ENCODE data around the gene CIPC.

Gene CIPC

DNA sequence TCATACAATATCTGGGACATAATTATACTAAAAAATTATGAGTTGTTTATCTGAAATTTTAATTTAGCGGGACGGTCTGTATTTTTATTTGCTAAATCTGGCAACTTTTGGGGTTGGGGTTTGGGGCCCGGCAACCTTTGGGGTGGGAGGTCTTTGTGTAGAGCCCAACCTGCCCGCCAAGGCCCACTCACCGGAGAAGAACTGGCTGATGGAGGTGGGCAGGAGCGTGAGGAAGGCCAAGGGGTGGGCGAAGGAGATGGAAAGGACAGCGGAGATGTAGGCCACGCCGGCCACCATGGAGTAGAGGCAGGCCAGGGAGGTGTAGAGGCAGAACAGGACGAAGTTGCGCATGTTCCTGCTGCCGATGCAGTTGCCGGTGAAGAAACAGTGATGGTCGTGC, 41.0 kb downstream of the CIPC start:
- H3K27ac ChIP-seq (ENCODE audit: low read depth, low read length): no peak overlapping the region
- peaks cover 31 to 70% (median 63%) of the 10 kb centered on the region in 5 donors for H3K27me3 ChIP-seq (ENCODE audit: control insufficient read depth in 5 of 5, insufficient read depth in 4 of 5, low read length in 5 of 5)
- H3K9ac ChIP-seq (ENCODE audit: low read length in 5 of 5): no peak overlapping the region
- no peaks in the 10 kb centered on the region for H3K9me3 ChIP-seq (ENCODE audit: control insufficient read depth in 5 of 5, low read length in 5 of 5)
- no peaks in the 10 kb centered on the region for H3K36me3 ChIP-seq (ENCODE audit: control insufficient read depth in 5 of 5, insufficient read depth in 5 of 5, low read length in 5 of 5)
- peaks cover 0 to 21% (median 11%) of the 10 kb centered on the region in 5 donors for H3K4me1 ChIP-seq (ENCODE audit: control insufficient read depth in 5 of 5, insufficient read depth in 5 of 5, low read length in 5 of 5)
- no peak overlapping the region for H3K4me3 ChIP-seq (ENCODE audit: low read depth in 1 of 5, low read length in 5 of 5)

DNA sequence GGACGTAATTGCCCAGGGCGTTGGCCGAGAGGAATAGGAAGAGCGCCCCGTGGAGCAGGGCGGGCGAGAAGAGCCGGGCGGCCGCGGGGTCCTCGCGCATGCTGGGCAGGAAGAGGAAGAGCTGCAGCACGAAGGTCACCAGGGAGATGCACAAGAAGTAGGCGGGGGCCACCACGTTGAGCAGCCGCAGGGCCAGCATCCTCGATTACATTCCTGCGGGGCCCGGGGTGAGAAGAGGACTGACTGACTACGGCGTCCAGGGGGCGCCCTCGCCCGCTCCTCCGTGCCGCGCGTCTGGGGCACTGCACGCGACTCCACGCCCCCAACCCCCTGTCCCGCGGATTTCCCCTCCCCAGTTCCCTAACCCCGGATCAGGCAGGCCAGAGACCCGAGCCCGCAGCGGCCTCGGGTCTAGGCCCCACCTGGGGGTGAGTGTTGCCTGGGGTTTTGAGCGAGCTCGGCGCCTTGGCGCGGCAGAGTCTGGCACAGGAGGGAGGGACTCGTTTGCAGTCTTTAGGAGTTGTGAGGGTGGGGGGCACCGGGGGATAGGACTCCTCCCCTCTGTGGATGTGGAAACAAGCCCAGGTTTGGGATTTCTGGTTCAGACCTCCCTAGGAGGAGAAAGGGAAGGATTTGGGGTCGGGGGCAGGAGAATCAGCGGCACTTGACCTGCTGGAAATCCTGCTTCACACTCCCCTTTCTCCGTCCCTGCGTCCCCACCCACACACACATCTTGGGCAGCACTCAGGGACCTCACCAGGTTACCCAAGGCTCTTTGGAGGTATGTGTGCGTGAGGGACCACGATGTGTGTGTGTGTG, 41.7 kb downstream of the CIPC start:
- Histone ChIP-seq H3K27ac (ENCODE audit: low read depth, low read length) (no peak overlapping the region), H3K4me1 (ENCODE audit: control insufficient read depth in 5 of 5, insufficient read depth in 5 of 5, low read length in 5 of 5) (peaks cover 0 to 21% (median 11%) of the 10 kb centered on the region in 5 donors), H3K9me3 (ENCODE audit: control insufficient read depth in 5 of 5, low read length in 5 of 5) (no peaks in the 10 kb centered on the region), H3K4me3 (ENCODE audit: low read depth in 1 of 5, low read length in 5 of 5) (no peak overlapping the region), H3K9ac (ENCODE audit: low read length in 5 of 5) (no peak overlapping the region), H3K36me3 (ENCODE audit: control insufficient read depth in 5 of 5, insufficient read depth in 5 of 5, low read length in 5 of 5) (no peaks in the 10 kb centered on the region), H3K27me3 (ENCODE audit: control insufficient read depth in 5 of 5, insufficient read depth in 4 of 5, low read length in 5 of 5) (peaks cover 34 to 70% (median 67%) of the 10 kb centered on the region in 5 donors)

DNA sequence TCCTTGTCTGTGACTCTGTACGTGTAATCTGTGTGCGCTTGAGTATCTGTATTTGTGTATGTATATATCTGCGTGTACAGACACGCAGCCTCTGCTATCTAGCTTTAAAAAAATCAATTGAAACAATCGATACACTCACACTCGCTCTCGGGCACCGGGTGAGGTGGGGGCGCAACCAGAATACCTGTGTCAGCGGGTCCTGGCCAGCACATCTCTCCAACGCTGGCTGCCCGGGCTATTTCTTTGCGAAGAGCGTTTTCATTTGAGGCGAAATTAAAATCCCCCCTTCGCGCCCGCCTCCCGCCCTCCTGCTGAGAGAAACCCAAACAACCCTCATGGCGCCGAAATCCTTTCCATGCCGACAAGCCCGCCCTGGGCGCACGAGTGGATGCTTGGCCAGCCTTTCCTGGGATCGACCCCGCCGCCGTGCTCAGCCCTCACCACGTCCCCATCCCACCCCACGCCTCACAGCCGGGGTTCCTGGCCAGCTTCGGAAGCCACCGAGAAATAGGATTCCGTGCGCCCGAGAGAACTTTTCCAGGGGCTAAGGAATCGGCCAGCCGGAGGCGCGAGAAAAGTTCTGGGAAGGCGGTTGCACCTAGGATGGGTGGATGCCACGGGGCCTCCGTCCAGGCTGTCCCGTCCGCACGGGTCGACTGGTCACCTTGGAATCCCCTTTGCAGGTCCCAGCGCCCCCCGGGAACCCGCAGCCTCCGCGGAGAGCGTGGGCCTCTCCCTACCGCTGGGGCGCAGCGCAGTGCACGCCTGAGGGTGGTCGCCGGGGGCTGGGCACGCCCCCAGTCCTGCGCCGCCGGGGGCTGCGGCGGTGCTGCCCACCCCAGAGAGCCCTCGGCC, 42.5 kb downstream of the CIPC start:
- Histone ChIP-seq H3K27me3 (ENCODE audit: control insufficient read depth in 5 of 5, insufficient read depth in 4 of 5, low read length in 5 of 5) (peaks cover 34 to 71% (median 66%) of the 10 kb centered on the region in 5 donors), H3K9ac (ENCODE audit: low read length in 5 of 5) (no peak overlapping the region), H3K27ac (ENCODE audit: low read depth, low read length) (no peak overlapping the region), H3K4me3 (ENCODE audit: low read depth in 1 of 5, low read length in 5 of 5) (peak overlapping the region in 2 of 5 donors; percentile 18 to 38), H3K4me1 (ENCODE audit: control insufficient read depth in 5 of 5, insufficient read depth in 5 of 5, low read length in 5 of 5) (peaks cover 0 to 21% (median 11%) of the 10 kb centered on the region in 5 donors), H3K9me3 (ENCODE audit: control insufficient read depth in 5 of 5, low read length in 5 of 5) (no peaks in the 10 kb centered on the region), H3K36me3 (ENCODE audit: control insufficient read depth in 5 of 5, insufficient read depth in 5 of 5, low read length in 5 of 5) (no peaks in the 10 kb centered on the region)

DNA sequence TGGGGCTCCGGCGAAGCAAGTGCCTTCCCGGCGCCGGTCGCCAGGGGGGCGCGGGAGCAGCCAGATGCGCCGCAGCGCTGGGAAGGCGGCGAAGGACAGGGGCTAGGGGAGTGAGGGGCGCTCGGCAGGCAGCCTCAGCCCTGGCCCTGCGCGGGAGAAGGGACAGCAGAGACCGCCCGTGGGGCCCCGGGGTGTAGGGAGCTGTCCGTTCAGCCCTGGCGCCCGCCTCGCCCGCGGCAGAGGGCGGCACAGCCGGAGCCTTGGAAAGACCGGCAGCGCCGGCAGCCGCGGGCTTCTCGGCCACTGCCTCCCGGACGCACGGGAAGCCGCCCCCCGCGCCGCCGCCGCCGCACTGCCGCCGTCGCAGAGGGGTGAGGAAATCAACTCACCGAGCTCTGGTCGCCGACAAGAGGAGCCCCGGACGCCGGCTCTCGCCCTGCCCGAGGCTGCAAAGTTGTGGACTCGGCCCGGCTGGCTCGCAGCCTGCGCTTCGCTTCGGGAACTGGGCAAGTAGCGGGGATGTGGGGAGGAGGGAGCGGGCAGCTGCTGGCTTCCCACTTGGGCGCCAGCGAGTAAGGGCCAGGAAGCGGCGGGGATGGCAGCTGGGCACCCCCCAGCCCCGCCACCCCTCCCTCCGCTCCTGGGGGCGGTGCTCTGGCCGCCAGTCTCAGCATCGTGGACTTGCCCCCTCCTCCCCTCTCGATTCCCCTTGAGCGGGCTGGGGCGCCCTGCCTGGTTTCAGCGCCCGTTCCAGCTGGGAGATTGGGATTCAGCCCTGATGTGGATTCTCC, 43.4 kb downstream of the CIPC start, which contains the start of gene ZDHHC22:
Gene ZDHHC22, minus strand, starts transcription at position 578 of the 791 bp plus-strand sequence. CDS start 2,053 bp downstream, outside the sequence.
- peaks cover 0 to 21% (median 11%) of the 10 kb centered on the region in 5 donors for H3K4me1 ChIP-seq (ENCODE audit: control insufficient read depth in 5 of 5, insufficient read depth in 5 of 5, low read length in 5 of 5)
- no peak within 1 kb of the TSS for H3K9ac ChIP-seq (ENCODE audit: low read length in 5 of 5)
- H3K27me3 ChIP-seq (ENCODE audit: control insufficient read depth in 5 of 5, insufficient read depth in 4 of 5, low read length in 5 of 5): peaks cover 40 to 77% (median 72%) of the 10 kb centered on the region in 5 donors
- H3K27ac ChIP-seq (ENCODE audit: low read depth, low read length): no peak within 1 kb of the TSS
- no peaks in the 10 kb centered on the region for H3K9me3 ChIP-seq (ENCODE audit: control insufficient read depth in 5 of 5, low read length in 5 of 5)
- peak within 1 kb of the TSS in 2 of 5 donors; percentile 18 to 38 for H3K4me3 ChIP-seq (ENCODE audit: low read depth in 1 of 5, low read length in 5 of 5)
- no peaks in the 10 kb centered on the region for H3K36me3 ChIP-seq (ENCODE audit: control insufficient read depth in 5 of 5, insufficient read depth in 5 of 5, low read length in 5 of 5)

DNA sequence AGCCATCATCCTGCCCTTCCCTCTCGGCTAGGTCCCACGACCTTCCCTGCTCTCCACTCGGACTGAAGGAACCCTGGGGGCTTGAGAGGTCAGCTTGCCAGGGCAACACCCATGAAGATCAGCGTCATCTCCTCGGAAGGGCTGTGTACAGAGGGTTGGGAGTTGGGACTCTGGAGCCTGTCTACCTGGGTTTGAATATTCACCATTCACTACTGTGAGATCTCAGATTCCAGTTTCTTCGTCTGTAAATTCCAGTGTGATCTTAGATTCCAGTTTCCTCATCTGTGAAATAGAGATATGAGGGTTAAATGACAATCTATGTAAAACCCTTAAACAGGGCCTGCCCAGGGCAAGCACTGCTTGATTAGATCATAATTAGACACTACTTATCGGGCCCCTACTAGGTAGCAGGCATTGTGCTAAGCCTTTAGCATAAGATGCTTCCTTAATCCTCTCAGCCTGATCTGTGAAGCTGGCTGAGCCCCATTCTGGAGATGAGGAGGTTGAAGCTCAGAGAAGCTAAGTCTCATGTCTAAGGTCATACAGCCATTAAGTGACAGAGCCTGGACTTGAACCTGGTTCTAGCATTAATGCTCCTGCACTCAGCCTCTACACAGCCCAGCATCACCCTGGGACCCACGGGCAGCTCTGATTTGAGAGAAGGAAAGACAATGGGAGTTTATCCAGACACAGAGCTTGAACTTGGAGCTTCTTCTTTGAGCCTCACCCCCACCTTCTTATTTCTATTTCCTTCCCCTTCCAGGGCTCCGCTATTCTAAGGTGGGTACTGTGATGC, 44.1 kb downstream of the CIPC start:
- Histone ChIP-seq H3K9me3 (ENCODE audit: control insufficient read depth in 5 of 5, low read length in 5 of 5) (peaks cover 0 to under 1% (median 0%) of the 10 kb centered on the region in 5 donors), H3K9ac (ENCODE audit: low read length in 5 of 5) (no peak overlapping the region), H3K4me3 (ENCODE audit: low read depth in 1 of 5, low read length in 5 of 5) (peak overlapping the region in 1 of 5 donors; percentile 38), H3K36me3 (ENCODE audit: control insufficient read depth in 5 of 5, insufficient read depth in 5 of 5, low read length in 5 of 5) (no peaks in the 10 kb centered on the region), H3K27me3 (ENCODE audit: control insufficient read depth in 5 of 5, insufficient read depth in 4 of 5, low read length in 5 of 5) (peaks cover 40 to 81% (median 76%) of the 10 kb centered on the region in 5 donors), H3K4me1 (ENCODE audit: control insufficient read depth in 5 of 5, insufficient read depth in 5 of 5, low read length in 5 of 5) (peaks cover 0 to 21% (median 11%) of the 10 kb centered on the region in 5 donors), H3K27ac (ENCODE audit: low read depth, low read length) (no peak overlapping the region)

DNA sequence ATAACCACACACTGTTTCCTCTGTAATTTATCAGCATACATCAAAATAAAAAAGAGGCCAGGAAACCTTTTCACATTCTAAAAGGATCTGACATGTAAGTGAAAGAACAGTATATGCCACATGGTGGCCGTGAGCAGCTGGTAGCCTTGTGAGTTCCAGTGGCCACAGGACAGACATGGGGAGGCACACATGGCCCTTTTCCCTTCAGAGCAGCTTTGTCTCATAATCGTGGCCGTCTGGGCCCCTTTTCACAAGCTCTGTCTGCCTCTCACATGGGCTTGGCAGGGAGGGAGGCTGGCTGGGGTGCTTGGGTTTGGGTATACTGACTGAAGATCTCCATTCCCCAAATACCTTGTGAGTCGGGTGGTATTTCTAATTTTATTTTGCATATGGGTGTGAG, 45.0 kb downstream of the CIPC start:
- H3K27me3 ChIP-seq (ENCODE audit: control insufficient read depth in 5 of 5, insufficient read depth in 4 of 5, low read length in 5 of 5): peaks cover 38 to 79% (median 71%) of the 10 kb centered on the region in 5 donors
- no peak overlapping the region for H3K9ac ChIP-seq (ENCODE audit: low read length in 5 of 5)
- no peak overlapping the region for H3K27ac ChIP-seq (ENCODE audit: low read depth, low read length)
- H3K36me3 ChIP-seq (ENCODE audit: control insufficient read depth in 5 of 5, insufficient read depth in 5 of 5, low read length in 5 of 5): no peaks in the 10 kb centered on the region
- peaks cover 0 to 3% (median 0%) of the 10 kb centered on the region in 5 donors for H3K9me3 ChIP-seq (ENCODE audit: control insufficient read depth in 5 of 5, low read length in 5 of 5)
- H3K4me1 ChIP-seq (ENCODE audit: control insufficient read depth in 5 of 5, insufficient read depth in 5 of 5, low read length in 5 of 5): peaks cover 0 to 21% (median 11%) of the 10 kb centered on the region in 5 donors
- H3K4me3 ChIP-seq (ENCODE audit: low read depth in 1 of 5, low read length in 5 of 5): no peak overlapping the region

DNA sequence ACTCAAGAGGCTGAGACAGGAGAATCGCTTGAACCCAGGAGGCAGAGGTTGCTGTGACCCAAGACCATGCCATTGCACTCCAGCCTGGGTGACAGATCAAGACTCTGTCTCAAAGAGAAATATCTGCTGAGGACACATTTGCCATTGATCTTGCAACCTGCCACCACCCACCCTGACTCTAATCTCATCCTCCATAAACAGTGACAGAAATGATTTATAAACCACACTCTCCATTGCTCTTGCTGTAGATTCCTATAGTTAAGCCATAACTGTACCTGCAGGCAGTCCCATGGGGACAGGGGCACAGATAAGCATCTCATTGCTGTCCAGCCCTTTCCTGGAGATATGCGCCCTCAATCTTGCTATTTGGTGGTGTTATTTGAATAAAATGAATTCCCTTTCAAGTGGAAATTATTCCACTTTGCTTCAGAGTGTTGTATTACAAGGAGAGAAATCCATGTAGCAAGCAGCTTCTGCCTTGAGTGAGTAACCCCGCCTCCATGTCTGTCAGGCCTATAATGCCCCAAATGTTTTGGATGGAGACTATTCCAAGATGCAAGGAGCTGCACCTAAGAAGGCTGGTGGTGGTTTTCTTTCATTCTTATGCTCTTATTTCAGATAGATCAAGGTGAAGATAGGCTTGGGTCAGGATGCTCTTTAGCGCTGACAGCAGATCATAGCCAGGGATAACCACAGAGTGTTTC, 46.5 kb downstream of the CIPC start:
- Histone ChIP-seq H3K4me3 (ENCODE audit: low read depth in 1 of 5, low read length in 5 of 5) (no peak overlapping the region), H3K36me3 (ENCODE audit: control insufficient read depth in 5 of 5, insufficient read depth in 5 of 5, low read length in 5 of 5) (no peaks in the 10 kb centered on the region), H3K27ac (ENCODE audit: low read depth, low read length) (no peak overlapping the region), H3K4me1 (ENCODE audit: control insufficient read depth in 5 of 5, insufficient read depth in 5 of 5, low read length in 5 of 5) (peaks cover 0 to 19% (median 11%) of the 10 kb centered on the region in 5 donors), H3K9ac (ENCODE audit: low read length in 5 of 5) (no peak overlapping the region), H3K27me3 (ENCODE audit: control insufficient read depth in 5 of 5, insufficient read depth in 4 of 5, low read length in 5 of 5) (peaks cover 38 to 64% (median 57%) of the 10 kb centered on the region in 5 donors), H3K9me3 (ENCODE audit: control insufficient read depth in 5 of 5, low read length in 5 of 5) (peaks cover 0 to 3% (median 0%) of the 10 kb centered on the region in 5 donors)

DNA sequence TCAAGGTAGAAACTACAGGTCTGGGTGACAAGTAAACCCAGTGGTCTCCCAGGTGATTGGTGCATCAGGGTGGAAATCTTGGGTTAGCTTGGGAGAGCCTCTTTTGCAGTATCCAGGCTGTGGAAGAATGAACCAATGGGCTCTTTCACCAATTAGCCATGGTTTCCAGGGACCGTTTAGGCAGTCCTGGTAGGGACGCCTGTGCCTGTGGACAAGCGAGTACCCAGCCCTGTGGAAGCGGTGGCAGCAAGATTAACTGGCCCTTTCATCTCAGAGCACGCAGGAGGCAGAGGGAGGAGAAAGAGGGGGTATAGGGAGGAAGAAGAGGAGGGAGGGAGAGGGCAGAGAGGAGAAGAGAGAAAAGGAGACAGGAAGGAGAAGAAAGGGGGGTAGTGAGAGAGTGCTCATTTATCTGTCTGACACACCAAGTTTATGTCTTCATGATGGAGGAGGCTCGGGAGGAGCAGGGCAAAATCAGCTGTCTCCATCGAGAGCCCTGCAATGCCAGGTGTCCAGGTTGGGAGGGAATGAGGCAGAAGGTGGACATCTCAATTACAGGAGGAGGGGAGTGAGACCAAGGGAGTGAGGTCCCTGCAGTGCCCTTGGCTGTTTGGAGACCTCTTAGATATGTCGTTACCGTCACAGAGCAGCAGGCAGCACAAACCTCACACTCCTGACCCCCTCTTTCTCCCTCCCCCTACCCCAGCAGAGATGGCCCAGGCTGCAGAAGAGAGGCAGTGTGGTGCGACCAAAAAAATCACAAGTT, 48.1 kb downstream of the CIPC start:
- no peak overlapping the region for H3K4me3 ChIP-seq (ENCODE audit: low read depth in 1 of 5, low read length in 5 of 5)
- H3K27ac ChIP-seq (ENCODE audit: low read depth, low read length): no peak overlapping the region
- H3K27me3 ChIP-seq (ENCODE audit: control insufficient read depth in 5 of 5, insufficient read depth in 4 of 5, low read length in 5 of 5): peaks cover 26 to 49% (median 44%) of the 10 kb centered on the region in 5 donors
- H3K9ac ChIP-seq (ENCODE audit: low read length in 5 of 5): no peak overlapping the region
- peaks cover 0 to 8% (median 6%) of the 10 kb centered on the region in 5 donors for H3K4me1 ChIP-seq (ENCODE audit: control insufficient read depth in 5 of 5, insufficient read depth in 5 of 5, low read length in 5 of 5)
- peaks cover 0 to 3% (median 0%) of the 10 kb centered on the region in 5 donors for H3K9me3 ChIP-seq (ENCODE audit: control insufficient read depth in 5 of 5, low read length in 5 of 5)
- no peaks in the 10 kb centered on the region for H3K36me3 ChIP-seq (ENCODE audit: control insufficient read depth in 5 of 5, insufficient read depth in 5 of 5, low read length in 5 of 5)

Measured in subcutaneous abdominal adipose tissue (tissue), 5 donors.